GM18505 (cell line): ENCODE results near the gene PHYKPL.

Source experiments
- ATAC-seq: cut with Tn5 transposase; IDR thresholded peaks from one replicate; pipeline ENCODE4 v1.9.1; 2021; ENCODE audit not compliant: unreplicated experiment
- POLR2A ChIP-seq: IDR thresholded peaks from 4 replicates; pipeline ENCODE4 v1.6.1; 2011; ENCODE audit warnings: borderline replicate concordance; ENCODE audit not compliant: insufficient read depth, insufficient read length; ENCODE audit errors: extremely low read depth

Gene PHYKPL

GRCh38 chr5:178232124-178232919 lies at the start of gene PHYKPL:
PHYKPL (minus strand) TSS chr5:178232802; CDS start chr5:178232550, 252 bp downstream.
- TF ChIP-seq POLR2A, result peak; percentile 75
- peak; percentile 63 for ATAC-seq

GRCh38 chr5:178282391-178282790 lies 49.8 kb upstream of the PHYKPL start:
- ATAC-seq, result no peak
- TF ChIP-seq POLR2A, result no peak

GRCh38 chr5:178281331-178281730 lies 48.7 kb upstream of the PHYKPL start:
- no peak for TF ChIP-seq POLR2A
- ATAC-seq, result no peak

- no peak for ATAC-seq
- no peak for TF ChIP-seq POLR2A
Measured at GRCh38 chr5:178280631-178281030, 48.0 kb upstream of the PHYKPL start.

DNA sequence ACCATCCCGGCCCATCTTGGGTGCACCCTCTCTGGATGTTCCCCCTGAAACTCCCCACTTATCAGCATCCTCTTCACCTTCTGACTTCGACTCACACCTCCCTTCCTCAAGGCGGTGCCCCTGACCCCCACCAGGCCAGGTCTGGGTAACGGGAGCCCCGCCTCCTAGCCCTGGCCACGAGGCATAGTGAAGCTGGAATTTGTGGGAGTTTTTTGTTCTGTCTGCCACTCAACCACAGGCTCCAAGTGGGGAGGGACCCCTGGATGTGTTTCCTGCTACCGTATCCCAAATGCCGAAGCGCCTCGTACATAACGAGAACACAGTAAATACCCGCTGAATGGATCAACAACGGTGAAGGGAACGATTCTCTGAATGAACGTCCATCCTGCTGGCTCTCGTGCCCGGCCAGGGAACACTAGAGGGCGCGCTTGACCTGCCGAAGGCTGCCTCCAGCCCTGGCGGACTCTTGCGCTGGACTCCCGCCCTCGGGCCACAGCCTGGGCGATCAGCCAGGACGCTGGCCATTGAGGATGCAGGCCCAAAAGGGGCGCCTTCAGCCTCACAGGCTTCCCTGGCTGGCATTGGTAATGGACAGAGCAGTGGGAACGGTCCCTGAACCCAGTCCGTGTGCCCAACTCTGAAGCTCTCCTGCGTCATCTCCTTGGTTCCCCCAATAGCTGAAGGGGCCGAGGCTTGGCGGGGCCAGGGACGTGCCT lies 47.3 kb upstream of the PHYKPL start:
- no peak for TF ChIP-seq POLR2A
- no peak for ATAC-seq

- no peak for TF ChIP-seq POLR2A
- no peak for ATAC-seq
Measured at GRCh38 chr5:178279026-178279722, 46.6 kb upstream of the PHYKPL start.

- TF ChIP-seq POLR2A, result no peak
- no peak for ATAC-seq
Measured at GRCh38 chr5:178278358-178279023, 45.9 kb upstream of the PHYKPL start.

DNA sequence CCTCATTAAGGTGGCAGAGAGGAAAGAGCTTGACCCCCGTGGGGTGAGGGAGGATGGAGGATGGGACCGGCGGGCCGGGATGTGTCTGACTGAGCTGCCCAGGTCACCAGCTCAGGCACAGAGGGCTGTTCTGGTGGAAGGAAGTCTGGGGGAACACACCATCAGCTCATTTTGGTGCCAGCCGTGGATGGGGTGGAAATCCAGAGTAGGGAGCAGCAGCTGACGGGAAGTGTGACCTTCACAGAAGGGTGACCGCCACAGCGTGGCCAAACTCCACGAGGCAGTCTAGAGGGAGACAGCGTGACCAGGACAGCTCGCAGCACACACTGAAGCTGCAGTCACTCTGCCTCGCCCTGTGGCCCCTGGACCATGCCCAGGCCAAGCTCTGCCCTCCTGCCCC lies 45.3 kb upstream of the PHYKPL start:
- no peak for TF ChIP-seq POLR2A
- ATAC-seq, result no peak

DNA sequence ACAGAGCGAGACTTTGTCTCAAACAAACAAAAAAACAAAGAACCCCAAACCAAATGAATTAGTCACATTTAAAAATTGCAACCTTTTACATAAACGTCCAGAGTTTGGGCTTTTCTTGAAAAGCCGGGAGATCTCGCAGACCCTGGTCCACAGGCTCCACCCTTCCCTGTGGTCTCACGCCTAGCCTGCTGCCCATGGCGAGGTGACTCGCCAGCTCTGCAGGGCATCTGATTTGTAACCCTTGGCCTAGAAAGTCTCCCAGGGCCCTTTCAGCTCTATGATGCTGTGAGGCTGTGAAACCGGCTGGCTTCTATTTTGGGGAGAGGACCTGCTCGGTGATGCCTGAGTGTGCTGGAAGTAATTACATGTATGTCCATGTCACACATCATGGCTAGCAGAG lies 44.7 kb upstream of the PHYKPL start:
- TF ChIP-seq POLR2A, result no peak
- no peak for ATAC-seq

DNA sequence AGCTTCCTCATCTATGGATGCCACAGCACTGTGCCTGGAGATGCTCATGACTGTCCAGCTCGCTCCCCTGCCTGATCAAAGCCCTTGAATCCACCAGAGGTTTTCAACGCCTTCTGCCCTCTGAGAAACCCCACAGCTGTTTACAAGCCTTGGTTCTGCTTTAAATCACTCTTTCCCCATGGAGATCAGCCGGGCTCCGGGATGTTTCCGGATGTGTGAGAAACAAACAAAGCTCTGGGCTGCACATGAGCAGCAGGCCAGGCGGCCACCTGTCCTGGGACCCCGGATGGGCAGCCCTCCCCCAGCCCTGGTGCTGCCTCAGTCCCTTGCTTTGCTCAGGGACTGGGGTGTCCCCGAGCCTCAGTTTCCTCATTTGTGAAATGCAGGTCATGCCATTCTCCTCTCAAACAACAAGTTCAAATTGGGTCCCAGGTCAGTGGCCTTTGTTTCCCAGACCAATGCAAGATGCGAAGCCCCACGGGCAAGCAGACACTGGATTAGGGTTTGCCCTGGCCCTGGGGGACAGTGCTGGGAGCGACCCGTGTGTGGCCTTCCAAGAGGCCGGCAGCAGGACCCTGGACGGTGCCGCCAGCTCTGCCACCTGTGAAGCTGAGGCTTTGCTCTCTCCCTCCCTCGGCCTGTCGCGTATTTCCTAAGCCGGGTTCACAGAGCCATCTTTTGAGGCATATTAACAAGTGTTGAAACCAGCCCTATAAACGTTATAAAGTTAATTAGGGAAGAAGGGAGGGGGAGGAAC lies 42.4 kb upstream of the PHYKPL start:
- ATAC-seq, result no peak

GRCh38 chr5:178273665-178274541 lies 41.3 kb upstream of the PHYKPL start:
- ATAC-seq, result no peak
- no peak for TF ChIP-seq POLR2A

More for the DNA sequence above, 42.4 kb upstream of the PHYKPL start:
- no peak for TF ChIP-seq POLR2A
